MG63 (cell line): ENCODE measurements around the gene TAOK2. TPM values are rescaled to one million over a fixed set of nuclear protein-coding genes. Genes with fewer than 3 reads are reported as not detected.
A peak's percentile ranks its signal among the peaks of the same experiment; 100 is the strongest.

Source experiments
- DNase-seq: peaks from one replicate; pipeline ENCODE4 v3.0.0-alpha.2; 2020
- H3K27me3 ChIP-seq: fragments of 250-450 bp; sonication (Bioruptor Pico); 2 replicates; pipeline ENCODE4 v1.5.1; 2020; ENCODE audit warnings: mild to moderate bottlenecking, moderate library complexity
- H3K36me3 ChIP-seq: fragments of 250-450 bp; sonication (Bioruptor Pico); 2 replicates; pipeline ENCODE4 v1.5.1; 2020; ENCODE audit warnings: mild to moderate bottlenecking, moderate library complexity
- H3K4me3 ChIP-seq: fragments of 250-450 bp; sonication (Bioruptor Pico); 2 replicates; pipeline ENCODE4 v1.5.1; 2020; ENCODE audit warnings: mild to moderate bottlenecking, moderate library complexity
- H3K9me3 ChIP-seq: fragments of 250-450 bp; sonication (Bioruptor Pico); 2 replicates; pipeline ENCODE4 v1.5.1; 2020; ENCODE audit warnings: mild to moderate bottlenecking, moderate library complexity
- total RNA-seq: library from RNA; depleted of rRNA; stranded (reverse); fragments of >200 nt; shearing (Covaris generic); gene quantifications from 2 replicates; pipeline ENCODE4 v1.2.3, GENCODE V29; 2014; ENCODE audit warnings: low replicate concordance

TAOK2 gene
- total RNA-seq, 1 experiment from 2014 or later, result 59.4 TPM

DNA sequence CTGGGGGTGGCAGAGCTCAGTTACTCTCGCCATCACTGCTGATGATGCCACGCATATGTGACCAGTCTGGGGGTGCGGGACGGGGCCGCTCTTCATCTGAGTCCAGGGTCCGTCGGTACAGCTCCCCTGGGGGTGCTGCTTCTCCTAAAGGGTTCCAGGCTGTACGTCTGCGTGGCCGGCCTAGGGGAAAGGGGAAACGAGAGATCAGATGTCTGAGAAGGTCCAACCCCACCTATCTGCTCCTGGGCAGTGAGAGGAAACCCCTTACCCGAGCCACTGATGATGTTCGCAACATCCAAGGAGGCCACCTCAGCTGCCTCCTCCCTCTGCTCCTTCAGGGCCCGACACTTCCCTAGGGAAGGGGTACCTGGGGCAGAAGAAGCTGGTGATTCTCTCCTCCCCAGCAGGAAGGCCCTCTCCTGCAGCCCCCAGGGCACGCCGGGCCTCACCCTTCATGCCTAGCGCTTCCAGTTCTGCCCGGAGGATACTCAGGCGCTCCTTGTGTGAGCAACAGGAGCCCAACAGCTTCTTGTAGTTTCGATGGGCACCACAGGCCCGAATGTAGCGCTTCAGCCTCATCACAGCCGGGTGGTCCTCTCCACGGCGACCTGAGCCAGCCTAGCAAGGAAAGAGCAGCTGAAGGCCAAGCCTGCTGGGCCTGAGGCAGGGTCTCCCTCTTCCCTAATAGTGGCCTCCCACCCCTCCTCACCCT lies 19.7 kb downstream of the TAOK2 start:
- H3K36me3 ChIP-seq, result peaks cover 69% of the 10 kb centered on the region
- H3K27me3 ChIP-seq, result no peaks in the 10 kb centered on the region
- no peak overlapping the region for H3K4me3 ChIP-seq
- DNase-seq, result no peak
- H3K9me3 ChIP-seq, result no peaks in the 10 kb centered on the region

DNA sequence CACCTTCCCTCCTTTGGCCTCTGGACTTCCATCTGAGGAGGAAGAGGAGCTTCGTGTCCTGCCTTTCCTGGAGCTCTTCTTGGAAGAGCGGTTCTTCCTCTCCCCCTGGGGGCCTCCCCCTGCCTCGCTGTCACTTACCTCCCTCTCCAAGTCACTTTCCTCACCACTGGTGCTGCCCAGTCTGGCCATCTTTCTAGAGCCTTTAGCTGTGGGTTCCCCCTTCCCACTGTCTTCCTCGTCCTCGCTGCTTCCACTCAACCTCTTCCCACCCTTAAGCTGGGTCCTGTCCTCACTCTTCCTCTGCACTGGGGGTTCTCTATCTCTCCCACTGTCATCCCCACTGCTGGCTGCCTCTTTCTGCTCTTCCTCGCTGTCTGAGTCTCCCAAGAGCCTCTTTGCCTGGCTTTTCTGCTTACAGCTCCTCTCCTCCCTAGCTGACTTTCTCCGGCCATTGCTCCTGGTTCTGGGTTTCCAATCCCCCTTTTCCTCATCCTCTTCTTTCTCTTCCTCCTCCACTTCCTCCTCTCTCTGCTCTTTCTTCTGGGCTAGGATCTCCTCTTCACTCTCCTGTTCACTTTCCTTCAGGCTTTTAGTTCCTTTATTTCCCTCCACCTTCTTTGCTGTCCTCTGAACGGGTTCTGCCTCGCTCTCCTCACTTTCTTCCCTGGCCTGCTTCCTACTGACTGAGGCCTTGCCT lies 20.4 kb downstream of the TAOK2 start:
- Histone ChIP-seq H3K9me3 (no peaks in the 10 kb centered on the region), H3K27me3 (no peaks in the 10 kb centered on the region), H3K4me3 (peak overlapping the region; percentile 76), H3K36me3 (peaks cover 67% of the 10 kb centered on the region)
- DNase-seq, result no peak

DNA sequence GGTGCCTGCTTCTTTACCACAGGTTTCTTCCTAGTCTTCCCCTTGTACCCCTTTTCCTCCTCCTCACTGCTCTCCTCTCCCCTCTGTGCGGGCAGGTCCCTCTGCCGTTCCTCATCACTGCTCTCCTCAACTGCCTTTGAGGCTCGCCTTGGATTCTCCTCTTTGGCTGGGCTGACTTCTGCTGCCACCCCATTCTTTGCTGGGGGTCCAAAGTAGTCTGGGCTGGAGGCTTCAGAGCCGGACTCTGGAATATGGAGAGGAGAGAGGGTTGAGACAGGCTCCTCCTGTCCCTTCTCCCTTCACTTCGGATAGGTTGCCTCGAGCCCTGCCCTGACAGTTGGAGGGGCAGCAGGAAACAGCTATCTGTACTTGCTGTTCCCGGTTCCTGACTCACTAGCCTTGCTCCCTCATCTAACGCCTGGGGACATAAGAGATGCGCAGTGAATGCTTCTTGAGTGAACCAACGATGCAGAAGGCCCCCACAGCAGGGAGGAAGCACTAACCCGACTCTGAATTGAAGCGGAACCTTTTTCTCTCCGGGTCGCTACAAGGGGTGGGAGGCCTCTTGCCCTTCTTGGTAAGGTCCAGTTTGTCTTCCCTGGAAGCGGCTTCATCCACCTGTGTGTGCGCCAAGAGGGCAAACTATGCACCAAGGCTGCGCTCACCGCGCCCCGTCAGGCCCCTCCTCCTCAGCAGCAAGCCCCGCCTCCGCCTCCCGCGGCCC lies 21.1 kb downstream of the TAOK2 start:
- H3K36me3 ChIP-seq, result peaks cover 71% of the 10 kb centered on the region
- H3K4me3 ChIP-seq, result peak overlapping the region; percentile 76
- peak; percentile 60 for DNase-seq
- H3K9me3 ChIP-seq, result no peaks in the 10 kb centered on the region
- no peaks in the 10 kb centered on the region for H3K27me3 ChIP-seq

DNA sequence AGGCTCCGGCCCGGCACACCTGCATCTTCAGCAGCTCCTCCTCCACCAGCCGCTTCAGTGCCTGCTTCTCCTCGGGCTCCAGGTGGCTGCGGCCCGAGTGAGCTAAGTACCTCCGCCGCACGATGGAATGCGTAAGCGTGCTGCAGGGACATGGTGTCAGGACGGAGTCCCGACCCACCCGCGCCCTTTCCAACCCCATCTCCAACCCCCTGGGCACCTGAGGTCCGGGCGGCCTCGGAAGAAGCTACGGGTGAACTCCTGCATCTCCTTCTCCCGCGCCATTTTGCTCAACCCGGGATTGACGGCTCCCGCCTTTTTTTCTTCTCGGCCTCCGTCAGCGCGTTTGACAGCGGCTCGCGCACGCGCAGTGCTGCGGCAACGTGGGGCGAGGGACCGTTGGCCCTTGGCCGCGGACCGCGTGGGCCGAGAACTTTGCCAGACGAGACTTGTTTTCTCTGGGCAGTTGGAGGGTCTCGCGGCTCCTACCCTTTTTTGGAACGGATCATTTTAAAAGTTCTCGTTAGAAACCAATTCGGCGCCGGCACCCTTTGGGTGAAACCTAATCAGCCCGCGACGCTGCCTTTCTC lies 21.7 kb downstream of the TAOK2 start, which contains the start of gene HIRIP3:
Gene HIRIP3 (minus strand): TSS at position 294 of the 587 bp plus-strand sequence. CDS start 12 bp downstream, at position 282.
- no peaks in the 10 kb centered on the region for H3K9me3 ChIP-seq
- no peaks in the 10 kb centered on the region for H3K27me3 ChIP-seq
- H3K4me3 ChIP-seq, result peak within 1 kb of the TSS; percentile 76
- peak; percentile 88 for DNase-seq
- H3K36me3 ChIP-seq, result peaks cover 64% of the 10 kb centered on the region

DNA sequence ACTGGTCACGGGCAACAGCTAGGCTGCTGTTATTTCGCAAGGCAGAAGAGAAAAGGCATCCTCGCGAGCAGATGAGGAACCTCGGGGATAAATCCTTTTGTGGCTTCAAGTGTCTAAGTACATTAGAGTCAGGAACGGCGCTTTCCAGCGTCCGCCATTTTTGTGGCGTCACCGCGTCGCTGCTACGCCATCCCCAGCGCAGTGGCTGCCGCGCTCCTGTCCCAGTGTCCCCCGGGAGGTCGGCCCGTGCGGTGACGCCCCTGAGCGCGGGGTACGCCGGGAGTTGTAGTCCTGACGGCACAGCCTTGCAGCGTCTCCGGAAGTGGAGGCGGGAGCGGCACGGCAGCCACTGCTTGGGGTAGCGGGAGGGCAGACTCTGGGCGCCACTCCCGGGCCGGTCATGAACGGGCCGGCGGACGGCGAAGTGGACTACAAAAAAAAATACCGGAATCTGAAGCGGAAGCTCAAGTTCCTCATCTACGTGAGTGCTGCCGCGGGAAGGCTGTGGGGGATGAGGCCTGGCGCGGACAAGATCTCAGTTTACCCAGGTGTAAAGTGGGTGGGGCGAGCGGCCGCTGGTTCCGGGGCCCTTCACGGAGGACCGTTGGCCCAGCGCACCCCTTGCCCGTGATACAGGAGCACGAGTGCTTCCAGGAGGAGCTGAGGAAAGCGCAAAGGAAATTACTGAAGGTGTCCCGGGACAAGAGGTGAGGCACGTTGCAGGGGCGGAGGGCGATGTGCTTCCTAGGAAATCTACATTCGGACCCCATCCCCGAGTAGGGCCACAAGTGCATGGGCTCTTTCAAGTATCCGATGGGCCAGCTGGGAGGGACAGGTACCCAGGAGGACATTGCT lies 22.5 kb downstream of the TAOK2 start, which contains the start of gene INO80E:
Gene INO80E (plus strand): TSS at position 331 of the 855 bp plus-strand sequence. CDS start 70 bp downstream, at position 401.
- H3K27me3 ChIP-seq, result no peaks in the 10 kb centered on the region
- no peaks in the 10 kb centered on the region for H3K9me3 ChIP-seq
- peaks cover 67% of the 10 kb centered on the region for H3K36me3 ChIP-seq
- peak within 1 kb of the TSS; percentile 76 for H3K4me3 ChIP-seq
- peak; percentile 99 for DNase-seq

DNA sequence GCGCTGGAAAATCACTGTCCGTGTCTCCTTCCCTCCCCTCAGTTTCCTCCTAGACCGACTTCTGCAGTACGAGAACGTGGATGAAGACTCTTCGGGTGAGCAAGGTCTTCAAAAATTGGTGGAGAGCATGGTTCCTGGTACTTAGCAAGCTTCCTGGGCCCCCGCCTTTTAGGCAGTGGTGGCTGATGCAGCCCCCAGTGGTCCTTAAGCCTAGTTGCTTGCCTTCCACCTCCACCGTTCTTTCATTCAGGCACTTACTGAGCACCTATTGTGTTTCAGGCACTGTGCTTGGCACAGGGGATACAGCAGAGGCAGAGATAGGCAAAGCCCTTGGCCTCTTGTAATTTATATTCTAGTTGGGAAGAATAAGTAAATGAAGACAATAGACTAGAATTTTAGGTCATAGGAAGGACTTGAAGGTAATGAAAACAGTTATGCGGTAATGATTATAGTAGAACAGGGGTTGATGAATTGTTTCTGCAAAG lies 23.1 kb downstream of the TAOK2 start:
- no peak for DNase-seq
- no peaks in the 10 kb centered on the region for H3K27me3 ChIP-seq
- H3K9me3 ChIP-seq, result no peaks in the 10 kb centered on the region
- peaks cover 64% of the 10 kb centered on the region for H3K36me3 ChIP-seq
- peak overlapping the region; percentile 76 for H3K4me3 ChIP-seq

DNA sequence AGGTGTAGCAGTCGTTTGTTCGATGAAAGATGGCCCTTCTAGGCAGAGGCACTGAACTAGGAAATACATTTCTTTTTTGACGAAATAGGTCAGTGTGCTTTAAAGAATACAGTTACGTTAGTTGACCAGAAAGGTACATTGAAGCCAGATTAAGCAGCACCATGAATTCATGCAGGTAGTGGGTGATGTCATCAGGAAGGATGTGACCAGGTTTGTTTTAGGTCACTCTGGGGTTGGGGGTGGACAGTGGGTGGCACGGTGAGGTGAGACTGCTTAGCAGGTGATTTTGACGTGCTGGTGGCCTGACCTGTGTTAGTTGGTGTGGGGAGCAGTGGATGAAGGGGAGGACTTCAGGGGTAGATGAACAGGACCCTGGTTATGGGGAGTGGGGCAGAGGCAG lies 25.9 kb downstream of the TAOK2 start:
- H3K4me3 ChIP-seq, result no peak overlapping the region
- H3K36me3 ChIP-seq, result peaks cover 43% of the 10 kb centered on the region
- DNase-seq, result no peak
- H3K27me3 ChIP-seq, result no peaks in the 10 kb centered on the region
- no peaks in the 10 kb centered on the region for H3K9me3 ChIP-seq

DNA sequence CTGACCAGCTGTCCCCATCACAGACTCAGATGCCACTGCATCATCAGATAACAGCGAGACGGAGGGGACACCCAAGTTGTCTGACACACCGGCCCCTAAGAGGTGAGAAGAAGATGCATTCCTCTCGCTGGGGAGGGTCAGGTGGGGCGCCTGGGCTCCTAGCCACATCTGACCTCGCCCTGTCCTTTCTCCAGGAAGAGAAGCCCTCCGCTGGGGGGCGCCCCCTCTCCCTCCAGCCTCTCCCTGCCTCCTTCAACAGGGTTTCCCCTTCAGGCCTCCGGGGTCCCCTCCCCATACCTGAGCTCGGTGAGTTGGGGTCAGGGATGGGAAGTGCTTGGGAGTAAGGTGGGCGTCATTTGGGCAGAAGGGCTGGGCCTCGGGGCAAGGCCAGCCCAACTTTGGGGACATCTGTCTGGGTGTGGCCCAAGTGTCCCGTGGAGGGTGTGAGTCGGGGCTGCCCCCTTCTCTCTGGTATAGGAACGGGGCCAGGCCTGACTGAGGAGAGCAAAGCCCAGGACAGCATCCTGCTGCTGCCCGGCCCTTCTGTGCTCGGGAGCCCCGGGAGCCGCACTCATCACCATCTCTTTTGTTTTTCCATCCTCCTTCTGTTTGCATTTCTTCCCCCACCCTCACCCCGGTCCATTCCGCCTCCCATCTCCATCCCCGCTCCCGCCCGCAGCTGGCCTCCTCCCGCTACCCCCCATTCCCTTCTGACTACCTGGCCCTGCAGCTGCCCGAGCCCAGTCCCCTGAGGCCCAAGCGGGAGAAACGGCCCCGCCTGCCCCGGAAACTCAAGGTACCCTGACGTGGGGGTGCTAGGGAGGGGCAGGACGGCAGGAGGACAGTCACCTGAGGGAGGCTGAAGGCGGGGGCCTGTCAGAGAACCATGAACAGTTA lies 27.3 kb downstream of the TAOK2 start:
- H3K9me3 ChIP-seq, result no peaks in the 10 kb centered on the region
- DNase-seq, result no peak
- no peak overlapping the region for H3K4me3 ChIP-seq
- H3K27me3 ChIP-seq, result no peaks in the 10 kb centered on the region
- peaks cover 46% of the 10 kb centered on the region for H3K36me3 ChIP-seq

DNA sequence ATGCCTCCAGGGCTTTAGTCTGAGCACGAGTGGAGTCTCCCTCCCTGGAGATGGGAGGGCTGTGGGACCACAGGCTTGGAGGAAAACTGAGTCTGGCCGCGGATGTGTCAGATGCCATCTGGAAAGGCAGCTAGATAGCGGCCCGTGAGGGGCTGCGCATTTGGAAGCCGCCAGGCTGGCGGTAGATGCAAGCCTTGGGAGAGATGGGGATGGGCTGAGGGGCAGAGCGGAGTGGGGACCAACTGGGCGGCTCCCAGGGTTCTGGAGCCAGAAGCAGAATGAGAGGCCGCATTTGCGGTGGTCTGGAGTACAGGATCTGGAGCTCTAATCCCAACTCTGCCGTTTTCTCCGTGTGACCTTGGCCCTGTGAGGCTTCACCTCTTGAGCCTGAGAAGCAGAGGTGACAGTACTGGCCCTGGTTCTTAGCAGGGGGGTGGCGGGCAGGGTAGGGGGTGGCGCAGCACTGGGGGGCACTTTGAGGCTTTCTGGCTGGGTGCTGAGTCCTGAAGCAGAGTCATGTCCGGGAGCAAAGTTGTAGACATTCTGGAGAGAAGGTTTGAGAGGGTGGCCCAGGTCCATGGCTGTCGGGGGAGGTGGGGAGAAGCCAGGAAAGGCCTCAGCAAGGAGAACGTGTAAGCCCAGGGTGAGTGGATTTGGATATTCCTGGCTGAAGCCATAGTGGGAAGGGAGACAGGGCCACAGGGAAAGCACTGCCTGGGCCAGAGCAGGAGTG lies 29.1 kb downstream of the TAOK2 start:
- Histone ChIP-seq H3K27me3 (no peaks in the 10 kb centered on the region), H3K9me3 (no peaks in the 10 kb centered on the region), H3K36me3 (peaks cover 35% of the 10 kb centered on the region), H3K4me3 (no peak overlapping the region)
- no peak for DNase-seq

DNA sequence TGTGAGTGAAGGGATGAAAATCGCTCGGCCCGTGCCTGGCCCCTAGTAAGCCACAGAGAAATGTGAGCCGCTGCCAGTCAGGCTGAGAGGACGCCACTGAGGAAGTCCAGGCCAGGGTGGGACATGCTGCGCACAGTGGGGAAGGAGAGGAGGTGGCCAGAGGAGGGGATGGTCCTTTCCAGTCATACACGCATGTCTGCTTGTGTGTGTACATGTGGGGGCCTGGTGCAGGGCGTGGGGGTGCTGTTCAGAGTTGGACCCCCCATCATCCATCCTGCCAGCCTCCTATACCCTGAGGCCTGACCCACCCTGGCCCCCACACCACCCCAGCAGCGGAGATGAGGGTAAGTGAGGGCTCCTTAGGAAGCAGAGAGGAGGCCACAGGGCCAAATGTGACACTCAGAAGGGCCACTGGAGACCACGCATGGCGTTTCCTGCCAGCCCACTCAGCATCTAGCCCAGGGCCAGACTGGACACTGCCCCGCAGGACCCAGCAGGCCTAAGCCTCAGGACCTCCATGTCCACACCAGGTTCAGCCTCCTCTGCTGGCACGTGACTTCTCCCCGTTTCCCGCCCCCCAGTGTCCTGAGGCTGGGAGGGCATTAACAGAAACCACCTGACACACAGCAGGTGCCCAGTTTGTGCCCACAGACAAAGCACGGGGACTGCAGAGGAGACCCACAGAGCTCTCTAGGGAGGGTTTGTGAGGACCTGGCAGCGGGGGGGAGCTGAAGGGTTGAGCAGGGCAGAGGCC lies 30.2 kb downstream of the TAOK2 start:
- no peaks in the 10 kb centered on the region for H3K9me3 ChIP-seq
- no peak overlapping the region for H3K4me3 ChIP-seq
- H3K36me3 ChIP-seq, result peaks cover 27% of the 10 kb centered on the region
- no peaks in the 10 kb centered on the region for H3K27me3 ChIP-seq
- DNase-seq, result no peak

DNA sequence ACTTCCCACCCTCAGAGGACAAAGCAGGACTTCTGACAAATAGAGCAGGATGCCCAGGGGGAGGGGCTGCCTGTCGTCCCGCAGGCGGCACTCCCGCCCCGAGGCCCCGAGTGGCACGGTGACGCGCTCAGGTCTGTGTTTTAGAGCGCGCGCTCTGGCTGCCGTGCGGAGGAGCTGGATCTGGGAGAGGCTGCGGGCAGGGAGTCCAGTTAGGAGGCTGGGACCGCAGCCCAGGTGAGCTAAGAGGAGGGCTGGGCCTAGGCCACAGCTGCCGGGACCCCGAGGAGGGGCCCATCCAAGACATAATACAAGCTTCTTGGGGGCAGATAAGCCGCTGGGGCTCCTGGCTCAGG lies 30.7 kb downstream of the TAOK2 start:
- Histone ChIP-seq H3K9me3 (no peaks in the 10 kb centered on the region), H3K4me3 (no peak overlapping the region), H3K27me3 (no peaks in the 10 kb centered on the region), H3K36me3 (peaks cover 23% of the 10 kb centered on the region)
- DNase-seq, result no peak

DNA sequence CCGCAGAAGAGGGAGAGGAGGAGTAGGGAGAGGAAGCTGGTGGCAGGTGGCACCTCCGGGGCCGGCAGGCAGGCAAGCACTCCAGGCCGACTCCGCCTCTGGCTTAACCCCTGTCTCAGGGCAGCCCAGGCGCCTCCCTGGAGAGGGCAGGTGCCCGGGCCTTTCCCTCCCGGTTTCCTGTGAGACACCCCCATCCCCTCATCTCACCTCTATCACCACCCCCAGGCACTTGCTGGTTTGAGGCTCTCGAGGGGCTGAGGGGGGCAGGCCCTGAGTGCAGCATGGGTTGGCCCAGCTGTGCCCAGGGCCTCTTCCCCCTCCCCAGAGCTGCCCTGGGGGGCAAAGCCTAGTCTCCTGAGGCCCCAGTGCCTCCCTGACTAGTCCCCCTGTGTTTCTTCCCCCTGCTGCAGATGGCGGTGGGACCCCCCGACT lies 31.2 kb downstream of the TAOK2 start:
- H3K9me3 ChIP-seq, result no peaks in the 10 kb centered on the region
- H3K4me3 ChIP-seq, result no peak overlapping the region
- H3K27me3 ChIP-seq, result no peaks in the 10 kb centered on the region
- DNase-seq, result no peak
- peaks cover 20% of the 10 kb centered on the region for H3K36me3 ChIP-seq

DNA sequence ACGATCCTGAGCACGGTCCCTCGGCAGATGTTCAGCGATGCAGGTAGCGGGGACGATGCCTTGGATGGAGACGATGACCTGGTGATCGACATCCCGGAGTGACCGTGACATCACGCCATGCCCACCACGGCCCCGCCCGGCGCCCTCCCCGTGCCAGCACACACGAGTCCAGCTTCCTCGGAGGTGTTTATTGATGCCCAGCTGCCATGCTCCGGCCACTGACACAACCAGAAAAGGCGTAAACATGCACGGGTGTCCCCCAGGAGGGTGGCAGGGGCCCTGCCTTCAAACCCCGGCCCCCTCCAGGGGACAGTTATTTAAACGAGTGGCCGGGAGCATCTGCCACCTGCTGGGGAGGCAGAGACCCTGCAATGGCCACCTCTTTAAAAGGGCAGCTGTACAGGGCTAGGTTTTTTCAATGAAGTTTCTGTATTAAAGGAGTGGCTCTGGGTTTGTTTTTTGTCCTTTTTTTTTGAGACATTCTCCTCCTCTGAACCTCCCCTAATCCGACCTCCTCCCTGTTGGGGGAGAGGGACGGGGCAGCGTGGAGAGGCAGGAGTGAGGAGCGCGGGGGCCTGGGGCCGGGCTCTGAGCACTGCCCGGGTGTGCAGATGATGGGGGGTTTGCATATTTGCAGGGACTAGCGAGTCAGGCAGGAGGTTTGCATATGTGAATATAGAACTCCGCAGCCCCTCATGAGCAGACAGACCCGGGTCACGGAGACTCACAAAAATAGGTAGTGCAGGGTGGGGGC lies 31.9 kb downstream of the TAOK2 start:
- Histone ChIP-seq H3K9me3 (no peaks in the 10 kb centered on the region), H3K27me3 (no peaks in the 10 kb centered on the region), H3K4me3 (no peak overlapping the region), H3K36me3 (peaks cover 19% of the 10 kb centered on the region)
- DNase-seq, result no peak
